Measurements from ENCODE around the gene TTI1.

DNA sequence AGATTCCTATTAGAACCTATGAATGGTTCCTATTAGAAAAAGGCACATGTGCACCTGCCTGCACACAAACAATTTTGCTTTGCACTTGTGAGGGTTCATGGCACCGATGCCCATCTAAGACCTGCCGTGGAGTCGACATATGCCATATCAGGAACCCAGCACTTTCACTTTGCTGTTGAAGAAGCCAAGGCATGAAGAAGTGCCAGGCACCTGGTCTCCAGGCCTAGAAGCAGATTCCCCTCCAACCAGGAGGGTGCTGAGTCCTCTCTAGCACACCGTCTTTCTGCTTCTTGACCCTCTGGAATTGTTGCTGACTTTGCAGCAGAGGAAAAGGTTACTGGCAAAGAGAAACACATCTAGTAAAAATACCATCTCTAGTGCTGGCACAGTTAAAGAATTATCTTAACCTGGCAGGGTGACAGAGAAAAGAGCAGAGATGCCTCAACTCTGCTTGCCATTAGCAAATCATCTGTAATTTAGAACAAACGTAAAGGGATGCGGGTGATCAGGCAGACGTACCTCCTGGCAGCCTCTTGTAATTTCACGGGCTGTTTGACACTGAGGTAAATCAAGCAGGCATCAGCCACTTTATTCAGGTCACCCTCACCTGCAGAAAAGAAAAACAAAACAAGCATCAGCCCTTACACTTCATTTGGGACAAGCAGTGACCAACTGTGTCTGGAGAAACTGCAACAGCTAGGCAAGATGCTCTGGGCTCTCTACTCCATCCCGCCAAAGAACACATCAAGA is 37.2 kb downstream of the TTI1 start:
- TF ChIP-seq POLR2AphosphoS5 (IDR thresholded peaks at IDR 0.05) (peak; percentile 16), POLR2A (IDR thresholded peaks at IDR 0.05) (no peak)
- TF ChIP-seq, protein P1, sequence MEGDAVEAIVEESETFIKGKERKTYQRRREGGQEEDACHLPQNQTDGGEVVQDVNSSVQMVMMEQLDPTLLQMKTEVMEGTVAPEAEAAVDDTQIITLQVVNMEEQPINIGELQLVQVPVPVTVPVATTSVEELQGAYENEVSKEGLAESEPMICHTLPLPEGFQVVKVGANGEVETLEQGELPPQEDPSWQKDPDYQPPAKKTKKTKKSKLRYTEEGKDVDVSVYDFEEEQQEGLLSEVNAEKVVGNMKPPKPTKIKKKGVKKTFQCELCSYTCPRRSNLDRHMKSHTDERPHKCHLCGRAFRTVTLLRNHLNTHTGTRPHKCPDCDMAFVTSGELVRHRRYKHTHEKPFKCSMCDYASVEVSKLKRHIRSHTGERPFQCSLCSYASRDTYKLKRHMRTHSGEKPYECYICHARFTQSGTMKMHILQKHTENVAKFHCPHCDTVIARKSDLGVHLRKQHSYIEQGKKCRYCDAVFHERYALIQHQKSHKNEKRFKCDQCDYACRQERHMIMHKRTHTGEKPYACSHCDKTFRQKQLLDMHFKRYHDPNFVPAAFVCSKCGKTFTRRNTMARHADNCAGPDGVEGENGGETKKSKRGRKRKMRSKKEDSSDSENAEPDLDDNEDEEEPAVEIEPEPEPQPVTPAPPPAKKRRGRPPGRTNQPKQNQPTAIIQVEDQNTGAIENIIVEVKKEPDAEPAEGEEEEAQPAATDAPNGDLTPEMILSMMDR (IDR thresholded peaks at IDR 0.05), result no peak

Measured in prostate gland (tissue), 2 donors.